Stimulated activated CD4-positive, alpha-beta T cell treated with anti-CD3 and anti-CD28 coated beads, Interleukin-4, amount 100 ng/mL, for 4 hours (primary cell): ENCODE results near the gene ACBD6.
"Not testable (repeated sequence)": the region's sequence is repeated elsewhere in the genome, so short reads cannot be mapped to it uniquely, and the experiment has no call there.

Source experiments
- DNase-seq, 2 experiments: peaks; one replicate each; pipeline ENCODE4 v3.0.0-alpha.2; 2020

The ACBD6 gene

GRCh38 chr1:180488661-180489060, 13.7 kb downstream of the ACBD6 start:
- no peak for DNase-seq

GRCh38 chr1:180486092-180486491, 16.3 kb downstream of the ACBD6 start:
- no peak for DNase-seq

- DNase-seq, result no peak
Observed at GRCh38 chr1:180484490-180484889, 17.9 kb downstream of the ACBD6 start.

- no peak for DNase-seq
Observed at GRCh38 chr1:180482425-180483275, 19.7 kb downstream of the ACBD6 start.

- DNase-seq, result no peak
Observed at GRCh38 chr1:180470031-180470430, 32.3 kb downstream of the ACBD6 start.

- no peak for DNase-seq
Observed at GRCh38 chr1:180468311-180468710, 34.1 kb downstream of the ACBD6 start.

- DNase-seq, result no peak
Observed at GRCh38 chr1:180462102-180462501, 40.3 kb downstream of the ACBD6 start.

GRCh38 chr1:180461682-180462081, 40.7 kb downstream of the ACBD6 start:
- not testable (repeated sequence) for DNase-seq

GRCh38 chr1:180458807-180459206, 43.6 kb downstream of the ACBD6 start:
- DNase-seq, result no peak

- no peak for DNase-seq
Observed at GRCh38 chr1:180456191-180456590, 46.2 kb downstream of the ACBD6 start.

- no peak for DNase-seq
Observed at GRCh38 chr1:180451504-180451903, 50.9 kb downstream of the ACBD6 start.

- DNase-seq, result no peak
Observed at GRCh38 chr1:180444522-180444921, 57.9 kb downstream of the ACBD6 start.

- no peak for DNase-seq
Observed at GRCh38 chr1:180440335-180440734, 62.0 kb downstream of the ACBD6 start.

- DNase-seq, result no peak
Observed at GRCh38 chr1:180435566-180435965, 66.8 kb downstream of the ACBD6 start.

GRCh38 chr1:180433873-180434272, 68.5 kb downstream of the ACBD6 start:
- DNase-seq, result no peak

GRCh38 chr1:180431683-180432082, 70.7 kb downstream of the ACBD6 start:
- no peak for DNase-seq

- no peak for DNase-seq
Observed at GRCh38 chr1:180428782-180429695, 73.3 kb downstream of the ACBD6 start.

- no peak for DNase-seq
Observed at GRCh38 chr1:180425952-180426351, 76.4 kb downstream of the ACBD6 start.

- no peak for DNase-seq
Observed at GRCh38 chr1:180424848-180425457, 77.4 kb downstream of the ACBD6 start.

- DNase-seq, result no peak
Observed at GRCh38 chr1:180421614-180422013, 80.8 kb downstream of the ACBD6 start.

- DNase-seq, result not testable (repeated sequence)
Observed at GRCh38 chr1:180421145-180421544, 81.2 kb downstream of the ACBD6 start.

GRCh38 chr1:180415985-180416633, 86.3 kb downstream of the ACBD6 start:
- no peak for DNase-seq
